GM18505 (cell line): ENCODE measurements around the gene IDH3A.
A peak's percentile ranks its signal among the peaks of the same experiment; 100 is the strongest.
"Not testable (repeated sequence)": the region's sequence is repeated elsewhere in the genome, so short reads cannot be mapped to it uniquely, and the experiment has no call there.

Experiments
- ATAC-seq: cut with Tn5 transposase; IDR thresholded peaks from one replicate; pipeline ENCODE4 v1.9.1; 2021; ENCODE audit not compliant: unreplicated experiment
- POLR2A ChIP-seq: IDR thresholded peaks from 4 replicates; pipeline ENCODE4 v1.6.1; 2011; ENCODE audit warnings: borderline replicate concordance; ENCODE audit not compliant: insufficient read depth, insufficient read length; ENCODE audit errors: extremely low read depth

IDH3A gene

DNA sequence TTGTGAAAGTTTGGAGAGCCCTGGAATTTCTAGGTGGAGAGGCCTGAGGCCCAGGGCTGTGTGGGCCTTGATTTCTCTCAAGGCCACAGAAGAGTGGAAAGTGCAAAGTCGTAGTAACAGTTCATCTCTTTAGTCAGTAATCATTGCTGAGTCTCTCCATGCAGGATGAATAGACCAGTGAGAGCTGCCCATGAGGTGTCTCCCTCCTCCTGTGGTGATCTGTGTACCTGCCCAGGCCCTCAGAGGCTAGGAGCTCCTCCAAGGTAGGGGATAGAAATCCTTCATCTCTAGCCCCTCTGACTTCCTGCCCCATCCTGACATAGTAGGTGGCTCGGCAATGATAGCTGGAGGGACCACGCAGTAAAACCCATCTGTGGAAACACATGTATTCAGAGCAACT, 6.8 kb upstream of the IDH3A start:
- no peak for ATAC-seq
- TF ChIP-seq POLR2A: no peak

DNA sequence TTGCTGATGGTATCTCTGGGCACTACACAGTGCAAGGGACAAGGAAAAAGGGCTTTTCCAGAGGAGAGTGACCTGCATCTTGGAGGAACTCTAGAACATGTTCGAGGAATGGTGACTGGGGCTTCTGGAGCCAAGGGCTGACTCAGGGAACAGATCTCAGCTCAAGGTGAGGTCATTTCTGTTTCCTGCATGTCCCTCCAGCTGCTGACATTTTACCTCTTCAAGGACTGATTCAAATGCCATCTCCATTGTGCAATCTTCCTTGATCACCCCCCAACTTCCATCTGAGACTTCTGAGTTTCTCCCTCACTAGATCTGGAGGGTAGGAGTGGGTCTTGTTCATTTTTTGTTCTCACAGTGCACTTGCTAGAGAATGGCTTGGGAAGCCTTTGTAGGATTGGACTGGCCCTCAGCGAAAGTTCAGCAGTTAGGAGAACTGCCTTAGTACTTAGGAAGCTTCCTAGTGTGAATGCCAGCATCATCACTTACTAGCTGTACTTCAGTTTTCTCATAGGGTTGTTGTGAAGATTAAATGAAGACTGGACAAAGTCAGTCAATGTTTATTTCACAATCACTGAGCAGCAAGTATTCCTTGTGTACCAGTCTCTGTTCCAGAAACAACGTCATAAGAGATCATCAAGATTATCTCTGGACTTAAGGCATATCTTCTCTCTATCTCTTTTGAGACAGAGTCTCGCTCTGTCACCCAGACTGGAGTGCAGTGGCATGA, 2.6 kb upstream of the IDH3A start:
- ATAC-seq: no peak
- no peak for TF ChIP-seq POLR2A

DNA sequence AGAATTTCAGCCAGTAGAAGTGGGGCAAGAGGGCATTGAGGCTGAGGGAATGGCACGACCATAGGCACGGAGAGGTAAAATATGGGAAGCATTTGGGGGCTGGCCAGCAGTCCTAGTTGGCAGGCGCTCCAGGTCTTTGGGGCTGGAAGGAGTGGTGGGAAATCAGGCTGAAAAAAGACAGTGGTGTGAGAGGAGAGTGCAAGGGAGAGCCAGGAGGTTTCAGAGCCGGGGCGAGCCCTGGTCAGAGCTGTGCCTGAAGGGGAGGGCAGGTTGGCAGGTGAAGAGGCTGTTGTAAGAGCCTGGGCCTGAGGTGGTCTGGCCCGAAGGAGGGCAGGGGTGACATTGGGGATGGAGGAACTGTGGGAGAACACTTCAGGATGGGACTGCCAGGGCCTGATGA, 1.6 kb upstream of the IDH3A start:
- no peak for TF ChIP-seq POLR2A
- no peak for ATAC-seq

DNA sequence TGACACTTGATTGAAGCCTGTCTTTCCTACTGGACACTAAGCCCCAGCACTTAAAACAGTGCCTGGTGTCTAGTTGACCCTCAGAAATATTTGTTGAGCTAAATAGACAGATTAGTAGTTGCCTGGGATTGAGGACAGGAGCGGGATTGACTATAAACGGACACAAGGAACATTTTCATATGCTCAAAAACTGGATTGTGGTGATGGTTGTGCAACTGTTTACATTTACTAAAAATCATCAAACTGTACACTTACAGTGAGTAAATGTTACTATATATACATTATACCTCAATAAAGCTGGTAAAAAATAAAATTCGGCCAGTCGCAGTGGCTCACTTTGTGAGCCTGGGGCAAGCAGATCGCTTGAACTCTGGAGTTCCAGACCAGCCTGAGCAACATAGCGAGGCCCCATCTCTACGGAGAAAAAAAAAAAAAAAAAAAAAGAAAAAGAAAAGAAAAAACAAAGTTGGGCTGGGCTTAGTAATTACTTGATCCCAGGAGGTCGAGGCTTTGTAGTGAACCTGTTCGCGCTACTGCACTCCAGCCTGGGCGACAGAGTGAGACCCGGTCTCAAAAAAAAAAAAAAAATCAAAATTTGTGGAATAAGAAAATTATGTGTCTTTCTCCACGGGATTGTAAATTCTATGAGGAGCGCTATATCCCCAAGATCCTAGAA, 632 bp upstream of the IDH3A start:
- no peak for TF ChIP-seq POLR2A
- no peak for ATAC-seq

DNA sequence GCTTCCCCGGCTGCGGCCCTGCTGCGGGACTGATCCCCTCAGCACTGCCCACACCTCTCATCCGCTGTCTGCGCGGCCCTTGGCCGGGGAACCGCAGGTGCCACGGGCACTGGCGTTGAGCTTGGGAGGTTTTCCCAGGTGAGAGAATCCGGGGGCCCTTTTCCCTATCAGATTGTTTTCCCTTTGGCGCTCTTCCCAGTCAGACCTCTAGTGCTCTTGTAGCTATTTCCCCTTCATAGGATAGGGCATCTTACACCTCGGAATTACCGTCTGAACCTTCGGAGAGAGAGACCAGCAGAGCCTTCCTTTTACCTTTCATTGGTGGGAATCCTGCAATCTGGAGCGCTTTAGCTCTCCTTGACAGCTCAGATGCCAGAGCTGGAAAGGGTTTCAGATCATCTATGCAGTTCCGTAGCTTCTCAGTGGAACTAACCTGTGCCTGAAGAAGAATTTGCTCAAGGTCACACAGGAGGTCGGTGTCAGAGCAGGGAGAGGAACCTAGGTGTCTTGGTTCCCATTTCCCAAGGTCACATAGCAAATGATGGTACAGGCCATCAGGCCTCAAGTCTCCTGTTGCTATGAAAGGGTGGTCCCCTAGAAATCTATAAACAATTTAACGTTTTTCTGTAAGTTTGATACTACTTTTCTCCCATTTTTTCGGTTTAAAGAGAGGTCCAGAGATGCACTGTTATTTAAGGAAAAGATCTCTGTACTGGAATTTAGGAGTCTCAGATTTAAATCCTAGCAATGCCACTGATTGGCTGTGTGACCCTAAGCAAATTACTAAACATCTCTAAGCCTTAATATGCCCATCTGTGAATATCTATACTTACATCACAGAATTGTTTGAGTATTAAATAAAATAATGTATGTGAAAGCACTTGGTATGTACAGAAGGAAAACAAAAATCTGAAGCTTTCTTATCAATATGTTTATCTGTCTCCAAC, 916 bp downstream of the IDH3A start:
- no peak for TF ChIP-seq POLR2A
- peak; percentile 26 for ATAC-seq

DNA sequence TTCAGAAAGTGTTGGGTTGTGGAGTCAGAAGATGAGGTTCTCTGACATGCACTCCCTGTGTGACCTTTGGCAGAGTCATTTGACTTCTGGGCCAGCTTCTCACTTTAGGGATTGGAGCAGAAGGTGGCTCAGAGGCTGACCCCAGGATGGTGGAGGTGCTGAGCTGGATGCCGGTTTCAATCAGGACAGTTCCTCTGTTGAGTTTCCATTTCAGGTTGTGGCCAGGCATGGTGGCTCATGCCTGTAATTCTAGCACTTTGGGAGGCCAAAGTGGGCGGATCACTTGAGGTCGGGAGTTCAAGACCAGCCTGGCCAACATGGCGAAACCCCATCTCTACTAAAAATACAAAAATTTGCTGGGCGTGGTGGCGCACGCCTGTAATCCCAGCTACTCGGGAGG, 1.9 kb downstream of the IDH3A start:
- not testable (repeated sequence) for ATAC-seq

DNA sequence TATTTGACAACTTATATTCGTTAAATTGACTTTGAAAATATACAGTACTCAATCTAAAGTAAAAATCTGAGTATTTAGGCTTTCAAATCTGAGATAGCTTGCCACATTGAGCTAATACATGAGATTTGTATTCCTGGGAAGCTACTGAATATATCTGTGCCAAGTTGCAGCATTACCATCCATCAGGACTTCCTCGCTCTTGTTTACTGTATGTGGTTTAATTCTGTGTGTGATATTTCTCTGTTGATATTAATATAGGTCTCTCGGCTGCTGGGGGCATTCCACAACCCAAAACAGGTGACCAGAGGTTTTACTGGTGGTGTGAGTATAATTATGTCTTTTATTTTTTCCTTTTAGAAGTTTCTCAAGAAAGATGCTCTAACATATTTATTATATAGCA, 5.8 kb downstream of the IDH3A start:
- ATAC-seq: no peak
- no peak for TF ChIP-seq POLR2A

DNA sequence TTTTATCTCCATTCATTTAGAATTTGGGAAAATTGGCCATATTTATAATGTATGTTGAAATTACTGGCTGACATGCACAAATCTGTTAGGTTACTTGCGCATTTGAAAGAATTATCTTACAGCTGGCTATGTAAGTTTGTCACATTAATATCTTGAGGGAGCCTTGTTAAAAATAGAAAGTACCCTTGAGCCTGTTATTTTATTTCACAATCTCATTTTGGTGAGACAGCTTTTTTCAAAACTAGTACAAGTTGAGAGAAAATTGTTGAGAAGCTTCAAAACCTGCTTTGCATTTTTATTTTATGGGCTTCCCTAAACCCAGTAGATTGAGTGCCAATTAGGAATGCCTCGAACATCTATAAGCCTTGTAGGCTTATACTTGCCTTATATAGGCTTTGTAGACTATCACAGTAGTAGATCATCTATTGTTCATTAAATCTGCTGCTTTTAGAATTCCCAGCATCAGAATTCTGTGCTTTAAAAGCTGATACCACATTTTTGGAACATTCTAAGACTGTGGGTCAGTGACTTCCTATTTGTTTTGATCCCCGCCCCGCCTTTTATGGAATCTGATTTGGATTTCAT, 6.3 kb downstream of the IDH3A start:
- no peak for ATAC-seq
- no peak for TF ChIP-seq POLR2A

DNA sequence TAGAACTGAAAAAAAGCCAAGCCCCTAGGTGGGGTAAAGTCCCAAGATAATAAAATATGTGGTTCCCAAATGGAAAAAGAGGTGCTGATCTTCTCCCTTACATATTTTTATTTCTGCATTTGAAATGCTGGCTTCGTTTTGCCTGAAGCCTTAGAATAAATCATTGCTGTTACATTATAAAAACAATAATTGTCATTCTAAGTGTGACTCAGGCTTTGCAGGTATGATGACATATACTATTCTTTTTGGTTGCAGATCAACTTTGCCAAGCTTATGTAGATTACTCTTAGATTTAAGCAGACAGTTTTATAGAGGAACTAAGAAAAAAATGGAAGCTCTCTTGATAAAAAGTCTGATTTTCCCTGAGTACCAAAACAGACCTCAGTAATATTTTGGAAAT, 7.5 kb downstream of the IDH3A start:
- no peak for TF ChIP-seq POLR2A

DNA sequence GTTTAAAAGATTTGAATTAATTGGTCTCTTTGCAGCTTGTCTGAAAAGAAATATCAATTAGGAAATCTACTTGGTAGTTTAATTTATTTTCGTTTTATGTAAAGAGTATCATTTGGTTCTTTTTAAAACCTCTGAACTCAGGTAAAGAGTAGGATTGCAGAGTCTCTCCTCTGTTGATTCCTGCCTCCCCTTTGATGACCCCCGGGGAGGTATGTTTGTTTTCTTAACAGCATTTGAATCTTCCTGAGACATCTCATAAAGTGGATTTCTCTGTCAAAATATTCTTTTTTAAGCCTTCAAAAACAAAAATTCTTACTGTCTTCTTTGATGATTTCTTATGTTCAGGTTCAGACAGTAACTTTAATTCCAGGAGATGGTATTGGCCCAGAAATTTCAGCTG, 8.0 kb downstream of the IDH3A start:
- TF ChIP-seq POLR2A: no peak
- ATAC-seq: no peak

More for the DNA sequence above, 7.5 kb downstream of the IDH3A start:
- no peak for ATAC-seq

DNA sequence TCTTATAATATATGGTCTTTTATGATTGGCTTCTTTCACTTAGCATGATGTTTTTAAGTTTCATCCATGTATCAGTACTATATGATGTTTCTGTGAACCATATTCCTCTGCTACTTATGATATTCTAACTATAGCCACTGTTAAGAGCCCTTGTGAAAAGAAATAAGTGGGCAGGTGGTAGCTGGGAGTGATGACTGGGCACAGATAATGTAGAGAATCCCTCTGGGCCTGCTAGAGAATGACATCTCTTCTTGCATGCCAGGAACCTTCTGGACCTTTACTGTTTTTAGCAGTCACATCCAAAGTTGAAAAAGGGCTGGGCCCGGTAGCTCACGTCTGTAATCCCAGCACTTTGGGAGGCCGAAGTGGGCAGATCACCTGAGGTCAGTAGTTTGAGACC, 10.2 kb downstream of the IDH3A start:
- no peak for TF ChIP-seq POLR2A
- ATAC-seq: no peak

DNA sequence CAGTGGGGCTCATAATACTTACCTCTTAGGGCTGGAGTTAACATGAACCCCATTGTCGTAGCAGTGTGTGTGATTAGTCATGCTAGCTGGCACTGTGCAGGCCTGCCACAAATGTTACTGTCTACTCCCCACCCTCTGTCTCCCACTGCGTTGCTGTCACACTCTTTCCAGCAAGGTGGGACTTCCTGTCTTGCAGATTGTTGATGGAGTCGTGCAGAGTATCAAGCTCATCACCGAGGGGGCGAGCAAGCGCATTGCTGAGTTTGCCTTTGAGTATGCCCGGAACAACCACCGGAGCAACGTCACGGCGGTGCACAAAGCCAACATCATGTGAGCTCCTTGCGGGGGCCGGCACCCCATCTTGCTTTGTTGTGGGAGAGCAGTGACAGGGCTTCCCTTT, 12.9 kb downstream of the IDH3A start:
- ATAC-seq: no peak
- no peak for TF ChIP-seq POLR2A

DNA sequence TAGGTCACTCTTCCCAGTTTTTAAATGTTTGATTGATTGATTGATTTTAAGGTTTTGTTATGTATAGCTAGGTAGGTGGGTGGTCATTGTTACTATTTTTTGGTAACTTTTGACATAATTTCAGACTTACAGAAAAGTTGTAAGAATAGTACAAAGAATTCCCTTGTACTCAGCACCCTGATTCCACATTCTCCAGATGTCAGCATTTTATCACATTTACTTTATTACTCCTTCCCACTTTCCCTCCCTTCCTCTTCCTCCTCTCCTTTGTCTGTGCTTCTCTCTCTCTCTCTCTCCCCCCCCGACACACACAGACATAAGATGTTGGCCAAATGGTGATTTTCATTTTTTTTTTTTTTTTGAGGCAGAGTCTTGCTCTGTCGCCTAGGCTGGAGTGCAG, 14.8 kb downstream of the IDH3A start:
- ATAC-seq: no peak
- TF ChIP-seq POLR2A: no peak
